ENCODE measurements around the gene MBD4.

Gene MBD4

GRCh38 chr3:129467932-129468331, 28.2 kb upstream of the MBD4 start:
- Histone ChIP-seq H3K9me3 (ENCODE audit: low read length) (no peaks in the 10 kb centered on the region), H3K4me2 (ENCODE audit: low read length) (no peak overlapping the region), H3K27me3 (ENCODE audit: insufficient read depth, low read length) (no peaks in the 10 kb centered on the region), H3K4me3 (ENCODE audit: low read depth, low read length, poor library complexity, severe bottlenecking) (no peak overlapping the region), H3F3A (ENCODE audit: insufficient read depth, low read length) (no peaks in the 10 kb centered on the region), H3K36me3 (ENCODE audit: insufficient read depth, low read length) (no peaks in the 10 kb centered on the region), H3K79me2 (ENCODE audit: insufficient read depth, low read length) (no peaks in the 10 kb centered on the region), H4K20me1 (ENCODE audit: insufficient read depth, low read length) (no peaks in the 10 kb centered on the region), H2AFZ (ENCODE audit: low read length) (no peak overlapping the region), H3K9ac (ENCODE audit: low read length) (no peak overlapping the region), H3K4me1 (ENCODE audit: insufficient read depth, low read length, severe bottlenecking) (no peaks in the 10 kb centered on the region), H3K9me2 (ENCODE audit: low read depth, low read length) (no peaks in the 10 kb centered on the region), H3K27ac (ENCODE audit: low read depth, low read length, poor library complexity, severe bottlenecking) (no peak overlapping the region)
- TF ChIP-seq EZH2 (IDR thresholded peaks at IDR 0.05; ENCODE audit: borderline replicate concordance, low read length) (no peak), CTCF (IDR thresholded peaks at IDR 0.05; ENCODE audit: low read length) (no peak)

- H3K27ac ChIP-seq (ENCODE audit: low read depth, low read length, poor library complexity, severe bottlenecking): no peak overlapping the region
- H3K9me3 ChIP-seq (ENCODE audit: low read length): no peaks in the 10 kb centered on the region
- H3K4me1 ChIP-seq (ENCODE audit: insufficient read depth, low read length, severe bottlenecking): no peaks in the 10 kb centered on the region
- H3K9ac ChIP-seq (ENCODE audit: low read length): no peak overlapping the region
- H3F3A ChIP-seq (ENCODE audit: insufficient read depth, low read length): no peaks in the 10 kb centered on the region
- H3K9me2 ChIP-seq (ENCODE audit: low read depth, low read length): no peaks in the 10 kb centered on the region
- H3K4me2 ChIP-seq (ENCODE audit: low read length): no peak overlapping the region
- no peak for TF ChIP-seq CTCF (IDR thresholded peaks at IDR 0.05; ENCODE audit: low read length)
- TF ChIP-seq EZH2 (IDR thresholded peaks at IDR 0.05; ENCODE audit: borderline replicate concordance, low read length): no peak
- H4K20me1 ChIP-seq (ENCODE audit: insufficient read depth, low read length): no peaks in the 10 kb centered on the region
- no peaks in the 10 kb centered on the region for H3K27me3 ChIP-seq (ENCODE audit: insufficient read depth, low read length)
- no peak overlapping the region for H2AFZ ChIP-seq (ENCODE audit: low read length)
- H3K36me3 ChIP-seq (ENCODE audit: insufficient read depth, low read length): peaks cover 7% of the 10 kb centered on the region; the same call in 1 of the 2 replicates
- H3K79me2 ChIP-seq (ENCODE audit: insufficient read depth, low read length): no peaks in the 10 kb centered on the region
- no peak overlapping the region for H3K4me3 ChIP-seq (ENCODE audit: low read depth, low read length, poor library complexity, severe bottlenecking)
These were observed 24.0 kb upstream of the MBD4 start for GRCh38 chr3:129463716-129464115.

- Histone ChIP-seq H3K9me3 (ENCODE audit: low read length) (no peaks in the 10 kb centered on the region), H3K4me3 (ENCODE audit: low read depth, low read length, poor library complexity, severe bottlenecking) (no peak overlapping the region), H3K4me1 (ENCODE audit: insufficient read depth, low read length, severe bottlenecking) (no peaks in the 10 kb centered on the region), H4K20me1 (ENCODE audit: insufficient read depth, low read length) (no peaks in the 10 kb centered on the region), H3K27ac (ENCODE audit: low read depth, low read length, poor library complexity, severe bottlenecking) (no peak overlapping the region), H3K36me3 (ENCODE audit: insufficient read depth, low read length) (peaks cover 7% of the 10 kb centered on the region; the same call in 1 of the 2 replicates), H3K9ac (ENCODE audit: low read length) (no peak overlapping the region), H3K4me2 (ENCODE audit: low read length) (no peak overlapping the region), H3K9me2 (ENCODE audit: low read depth, low read length) (no peaks in the 10 kb centered on the region), H3F3A (ENCODE audit: insufficient read depth, low read length) (no peaks in the 10 kb centered on the region), H2AFZ (ENCODE audit: low read length) (no peak overlapping the region), H3K27me3 (ENCODE audit: insufficient read depth, low read length) (no peaks in the 10 kb centered on the region), H3K79me2 (ENCODE audit: insufficient read depth, low read length) (no peaks in the 10 kb centered on the region)
- TF ChIP-seq EZH2 (IDR thresholded peaks at IDR 0.05; ENCODE audit: borderline replicate concordance, low read length) (no peak), CTCF (IDR thresholded peaks at IDR 0.05; ENCODE audit: low read length) (no peak)
These were observed 23.3 kb upstream of the MBD4 start for GRCh38 chr3:129463094-129463493.
